Endothelial cell of umbilical vein (primary cell): ENCODE data around the gene KRTAP24-1. TPM values are rescaled to one million over a fixed set of nuclear protein-coding genes. Genes with fewer than 3 reads are reported as not detected.

Experiments used
- polyA plus RNA-seq, 4 experiments: library from polyadenylated mRNA; depleted of rRNA in 3 of 4; stranded (reverse) in 3 of 4; unstranded in 1 of 4; fragments of >200 nt; gene quantifications; 2 replicates each; pipeline versions ENCODE4 v1.2.1 to v1.2.3, GENCODE V29; 2011 to 2012; ENCODE audit warnings: missing spikeins in 1 of 4
- total RNA-seq: library from RNA; stranded (reverse); gene quantifications from 2 replicates; pipeline ENCODE4 v1.2.3, GENCODE V29; 2021

Gene KRTAP24-1
- total and polyA plus RNA-seq, 2 donors (not counting 3 experiments of a cell fraction or from before 2014, with no cell fraction given) = not detected

Other genes with a start within 250 kb of the KRTAP24-1 start
- gene CLDN17, start 116.1 kb downstream of the KRTAP24-1 start, total RNA-seq = not detected in 2 replicates
- not detected in 2 replicates for gene CLDN17, start 116.1 kb downstream of the KRTAP24-1 start, polyA plus RNA-seq
- not detected in 2 replicates for gene CLDN8, start 66.9 kb downstream of the KRTAP24-1 start, total RNA-seq
- not detected in 2 replicates for gene CLDN8, start 66.9 kb downstream of the KRTAP24-1 start, polyA plus RNA-seq
- gene KRTAP25-1, start 6.6 kb upstream of the KRTAP24-1 start, total RNA-seq = not detected in 2 replicates
- not detected in 2 replicates for gene KRTAP25-1, start 6.6 kb upstream of the KRTAP24-1 start, polyA plus RNA-seq
- gene KRTAP26-1, start 37.4 kb upstream of the KRTAP24-1 start, total RNA-seq = not detected in 2 replicates
- not detected in 2 replicates for gene KRTAP26-1, start 37.4 kb upstream of the KRTAP24-1 start, polyA plus RNA-seq
- not detected in 2 replicates for gene KRTAP27-1, start 54.7 kb upstream of the KRTAP24-1 start, total RNA-seq
- gene KRTAP27-1, start 54.7 kb upstream of the KRTAP24-1 start, polyA plus RNA-seq = not detected in 2 replicates
- gene KRTAP23-1, start 65.7 kb upstream of the KRTAP24-1 start, total RNA-seq = not detected in 2 replicates
- gene KRTAP23-1, start 65.7 kb upstream of the KRTAP24-1 start, polyA plus RNA-seq = not detected in 2 replicates
- not detected in 2 replicates for gene KRTAP13-2, start 89.3 kb upstream of the KRTAP24-1 start, total RNA-seq
- gene KRTAP13-2, start 89.3 kb upstream of the KRTAP24-1 start, polyA plus RNA-seq = not detected in 2 replicates
- gene KRTAP13-1, start 113.1 kb upstream of the KRTAP24-1 start, total RNA-seq = not detected in 2 replicates
- gene KRTAP13-1, start 113.1 kb upstream of the KRTAP24-1 start, polyA plus RNA-seq = not detected in 2 replicates
- gene KRTAP13-3, start 143.0 kb upstream of the KRTAP24-1 start, total RNA-seq = not detected in 2 replicates
- not detected in 2 replicates for gene KRTAP13-3, start 143.0 kb upstream of the KRTAP24-1 start, polyA plus RNA-seq
- gene KRTAP13-4, start 147.3 kb upstream of the KRTAP24-1 start, total RNA-seq = not detected in 2 replicates
- gene KRTAP13-4, start 147.3 kb upstream of the KRTAP24-1 start, polyA plus RNA-seq = not detected in 2 replicates
- not detected in 2 replicates for gene KRTAP15-1, start 157.3 kb upstream of the KRTAP24-1 start, total RNA-seq
- gene KRTAP15-1, start 157.3 kb upstream of the KRTAP24-1 start, polyA plus RNA-seq = not detected in 2 replicates
- gene KRTAP19-1, start 197.4 kb upstream of the KRTAP24-1 start, total RNA-seq = not detected in 2 replicates
- gene KRTAP19-1, start 197.4 kb upstream of the KRTAP24-1 start, polyA plus RNA-seq = not detected in 2 replicates
- not detected in 2 replicates for gene KRTAP19-2, start 204.5 kb upstream of the KRTAP24-1 start, total RNA-seq
- not detected in 2 replicates for gene KRTAP19-2, start 204.5 kb upstream of the KRTAP24-1 start, polyA plus RNA-seq
- gene KRTAP19-3, start 209.1 kb upstream of the KRTAP24-1 start, total RNA-seq = not detected in 2 replicates
- not detected in 2 replicates for gene KRTAP19-3, start 209.1 kb upstream of the KRTAP24-1 start, polyA plus RNA-seq
- gene KRTAP19-4, start 214.2 kb upstream of the KRTAP24-1 start, total RNA-seq = not detected in 2 replicates
- gene KRTAP19-4, start 214.2 kb upstream of the KRTAP24-1 start, polyA plus RNA-seq = not detected in 2 replicates
- not detected in 2 replicates for gene KRTAP19-5, start 219.2 kb upstream of the KRTAP24-1 start, total RNA-seq
- not detected in 2 replicates for gene KRTAP19-5, start 219.2 kb upstream of the KRTAP24-1 start, polyA plus RNA-seq